Hepatocyte (in vitro differentiated cells): ENCODE data around the gene SLC32A1.

Source experiments
- EZH2 ChIP-seq: fragments of 200-600 bp; sonication (generic); IDR thresholded peaks from 2 replicates; pipeline ENCODE4 v1.6.1; 2016; ENCODE audit warnings: antibody characterized with exemption, mild to moderate bottlenecking, borderline replicate concordance
- EZH2phosphoT487 ChIP-seq: fragments of 200-600 bp; sonication (generic); IDR thresholded peaks from one replicate; pipeline ENCODE4 v1.6.1; 2018; ENCODE audit warnings: antibody characterized with exemption, mild to moderate bottlenecking, low read depth, moderate library complexity; ENCODE audit not compliant: unreplicated experiment, severe bottlenecking
- TF ChIP-seq, protein P1 (sequence below): fragments of 200-600 bp; sonication (generic); IDR thresholded peaks from 2 replicates; pipeline ENCODE4 v1.5.1; 2016; ENCODE audit warnings: antibody characterized with exemption, mild to moderate bottlenecking; ENCODE audit not compliant: poor library complexity

DNA sequence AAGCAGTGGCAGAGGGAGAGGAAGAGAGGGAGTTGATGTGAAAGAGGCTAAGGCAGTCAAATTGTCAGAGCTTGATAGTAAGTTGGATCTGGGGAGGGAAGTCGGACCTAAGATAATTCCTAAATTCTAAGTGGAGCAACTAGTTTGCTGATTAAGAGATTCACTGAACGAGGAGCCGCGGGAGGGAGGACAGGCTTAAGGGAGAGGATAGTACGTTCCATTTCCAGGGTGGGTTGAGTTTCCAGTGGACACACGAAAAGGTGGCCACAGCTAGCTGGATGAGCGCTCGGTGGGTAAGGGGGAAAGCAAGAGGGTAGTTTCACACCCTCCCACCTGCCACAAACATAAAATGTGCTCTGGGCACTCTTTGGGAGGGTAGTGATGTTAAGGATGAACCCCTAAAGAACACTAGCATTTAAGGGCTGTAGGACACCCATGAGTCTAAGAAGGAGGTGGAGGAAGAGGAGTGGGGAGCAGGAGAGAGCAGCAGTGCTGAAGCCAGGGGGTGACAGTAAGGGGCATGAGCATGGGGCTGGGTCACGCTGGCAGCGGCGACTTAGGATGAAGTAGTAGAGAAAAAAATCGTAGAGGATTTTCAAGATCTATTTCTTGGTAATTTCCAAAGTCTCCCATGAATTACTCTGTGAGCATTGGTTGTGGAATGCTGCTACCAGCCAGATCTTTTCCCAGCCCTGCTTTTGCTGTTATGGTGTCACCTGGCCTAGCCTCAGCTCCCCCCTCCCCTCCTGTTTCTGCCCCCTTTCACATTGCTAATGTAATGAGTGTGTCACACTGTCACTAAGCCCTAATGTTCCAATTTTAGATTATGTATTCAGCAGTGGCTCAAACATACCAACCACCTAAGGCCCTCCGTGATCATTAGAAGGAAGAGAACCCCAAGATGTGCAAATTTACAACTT lies 45.4 kb downstream of the SLC32A1 start:
- TF ChIP-seq EZH2 = no peak
- TF ChIP-seq, protein P1, sequence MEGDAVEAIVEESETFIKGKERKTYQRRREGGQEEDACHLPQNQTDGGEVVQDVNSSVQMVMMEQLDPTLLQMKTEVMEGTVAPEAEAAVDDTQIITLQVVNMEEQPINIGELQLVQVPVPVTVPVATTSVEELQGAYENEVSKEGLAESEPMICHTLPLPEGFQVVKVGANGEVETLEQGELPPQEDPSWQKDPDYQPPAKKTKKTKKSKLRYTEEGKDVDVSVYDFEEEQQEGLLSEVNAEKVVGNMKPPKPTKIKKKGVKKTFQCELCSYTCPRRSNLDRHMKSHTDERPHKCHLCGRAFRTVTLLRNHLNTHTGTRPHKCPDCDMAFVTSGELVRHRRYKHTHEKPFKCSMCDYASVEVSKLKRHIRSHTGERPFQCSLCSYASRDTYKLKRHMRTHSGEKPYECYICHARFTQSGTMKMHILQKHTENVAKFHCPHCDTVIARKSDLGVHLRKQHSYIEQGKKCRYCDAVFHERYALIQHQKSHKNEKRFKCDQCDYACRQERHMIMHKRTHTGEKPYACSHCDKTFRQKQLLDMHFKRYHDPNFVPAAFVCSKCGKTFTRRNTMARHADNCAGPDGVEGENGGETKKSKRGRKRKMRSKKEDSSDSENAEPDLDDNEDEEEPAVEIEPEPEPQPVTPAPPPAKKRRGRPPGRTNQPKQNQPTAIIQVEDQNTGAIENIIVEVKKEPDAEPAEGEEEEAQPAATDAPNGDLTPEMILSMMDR = no peak
- TF ChIP-seq EZH2phosphoT487 = no peak
